Heart right ventricle (tissue), 16 donors: ENCODE data around the gene CPNE5. TPM values are rescaled to one million over a fixed set of nuclear protein-coding genes. Genes with fewer than 3 reads are reported as not detected.

Experiments
- ATAC-seq, 8 donors: fragments of 200-7000 bp; cut with Tn5 transposase; one replicate each; pipeline ENCODE4 v1.9.1; 2020; ENCODE audit warnings: mild to moderate bottlenecking in 8 of 8, moderate library complexity in 8 of 8, moderate number of reproducible peaks in 1 of 8
- DNase-seq, 2 donors: peaks; one replicate each; pipeline ENCODE4 v3.0.0-alpha.2; 2020
- H3K27ac ChIP-seq, 10 donors: fragments of 200-600 bp; sonication (generic) in 2 of 10; one replicate each; pipeline versions ENCODE4 v1.5.0 to v1.8.0; 2020 to 2022; ENCODE audit warnings: mild to moderate bottlenecking in 3 of 10
- H3K27me3 ChIP-seq, 7 donors: fragments of 200-600 bp; one replicate each; pipeline ENCODE4 v1.8.0; 2021 to 2022; ENCODE audit warnings: mild to moderate bottlenecking in 2 of 7
- H3K36me3 ChIP-seq, 9 donors: fragments of 200-600 bp; sonication (generic) in 1 of 9; one replicate each; pipeline versions ENCODE4 v1.5.0 to v1.8.0; 2020 to 2022; ENCODE audit warnings: mild to moderate bottlenecking in 2 of 9
- H3K4me1 ChIP-seq, 9 donors: fragments of 200-600 bp; sonication (generic) in 1 of 9; one replicate each; pipeline versions ENCODE4 v1.5.0 to v1.8.0; 2020 to 2022; ENCODE audit warnings: mild to moderate bottlenecking in 4 of 9
- H3K4me3 ChIP-seq, 10 donors: fragments of 200-600 bp; sonication (generic) in 2 of 10; one replicate each; pipeline versions ENCODE4 v1.5.0 to v1.8.0; 2020 to 2022; ENCODE audit warnings: mild to moderate bottlenecking in 7 of 10, moderate library complexity in 2 of 10
- H3K9me3 ChIP-seq, 11 donors: fragments of 200-600 bp in 10 of 11; sonication (generic) in 2 of 11; one replicate each; pipeline versions ENCODE4 v1.5.0 to v1.8.0; 2013 to 2022; ENCODE audit warnings: mild to moderate bottlenecking in 2 of 11, control low read depth in 1 of 11, moderate library complexity in 1 of 11
- whole genome bisulfite sequencing, 2 donors: extraction: QIAGEN DNeasy Blood & Tissue Kit; methylation state at CpG; one replicate each; pipeline ENCODE4 v1.1.7; 2013; ENCODE audit warnings: inconsistent platforms in 1 of 2; 5-methylcytosine and 5-hydroxymethylcytosine counted together
- intact Hi-C, 10 donors: fragments of 100-400 bp; cut with DNase I; formaldehyde crosslinking; loops; one replicate each; pipeline versions ENCODE4 v1.11.1 to v1.14.2; 2022
- polyA plus RNA-seq, 2 donors: library from polyadenylated mRNA; stranded (reverse); fragments of 200-250 nt; gene quantifications; one replicate each; pipeline ENCODE4 v1.2.3, GENCODE V29; 2013
- total RNA-seq, 10 donors: library from RNA; stranded (reverse); fragmentation: NEBNext Ultra II Directional in 3 of 10; extraction: Animal tissue kit (Norgen Biotek cat#: 25700) in 3 of 10; gene quantifications; one replicate each; pipeline versions ENCODE4 v1.2.1 to v1.2.4, GENCODE V29; 2021 to 2023
- TF ChIP-seq, protein P1 (sequence below), 9 donors: fragments of 200-600 bp; sonication (generic) in 2 of 9; IDR thresholded peaks; one replicate each; pipeline versions ENCODE4 v1.5.0 to v1.8.0; 2021 to 2022; ENCODE audit warnings: antibody characterized with exemption in 9 of 9, mild to moderate bottlenecking in 5 of 9, moderate library complexity in 1 of 9
- donor health status: Arrhythmogenic right ventricular cardiomyopathy.
- donor health status: ischemic (EF 13 %, LVEDD 7.1; RV severe dilation, severe dysfunction).
- donor health status: healthy with polysubstance abuse.
- donor health status: DM: no; HTN: yes; CAD: no.
- donor health status: DM: no; HTN: no; CAD: no.
- donor health status: ischemic (EF 25% LVEDD 6.9; RV normal size, moderate dysfunction).
- donor health status: ischemic (EF 25% LVEDD 5.7; RV mildly dilated, moderate dysfunction).
- donor health status: healthy.
- donor health status: DM: yes; HTN: yes; CAD: no.
- donor health status: Ischemic cardiomyopathy.
- donor health status: ischemic (EF 35%, LVEDD 5.7; RV mildly dilated, moderate dysfunction).
- donor health status: nonischemic (EF 11% LVEDD 7.7; RV severe dilation, severe dysfunction).
- donor health status: DM: yes; HTN: yes; CAD: no.
- donor health status: PGD.
- donor health status: ischemic (EF 29% LVEDD 5.4; RV normal size, mild dysfunction).
- donor health status: nonischemic (EF 23%, LVEDD 6.1; RV moderate dilation, normal function).

Gene CPNE5
- total and polyA plus RNA-seq, 12 donors, result 2.8 to 98.2 (median 24.4) TPM

DNA sequence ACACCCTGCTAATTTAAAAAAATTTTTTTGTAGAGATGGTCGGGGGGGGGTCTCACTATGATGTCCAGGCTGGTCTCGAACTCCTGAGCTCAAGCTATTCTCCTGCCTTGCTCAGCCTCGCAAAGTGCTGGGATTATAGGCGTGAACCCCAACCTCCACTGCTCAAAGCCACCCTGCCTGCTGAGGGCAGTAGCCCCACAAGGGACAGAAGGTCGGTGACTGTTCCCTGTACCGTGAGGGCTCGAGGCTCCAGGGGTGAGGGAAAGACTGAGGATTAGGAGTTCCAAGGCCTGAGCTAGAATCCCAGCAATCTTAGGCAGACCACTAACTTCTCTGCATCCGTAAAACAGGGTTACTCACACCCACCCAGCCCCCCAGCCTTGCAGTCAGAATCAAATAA lies 51.1 kb downstream of the CPNE5 start:
- H3K4me3 ChIP-seq, result no peak overlapping the region
- intact Hi-C loops, result no loop called here
- H3K4me1 ChIP-seq, result peaks cover 0 to 12% (median 0%) of the 10 kb centered on the region in 9 donors
- no peaks in the 10 kb centered on the region for H3K9me3 ChIP-seq
- WGBS, 2 donors, result 96 to 97% methylated on average over 8 of the region's 8 CpGs
- DNase-seq (no peak), ATAC-seq (no peak)
- TF ChIP-seq, protein P1, sequence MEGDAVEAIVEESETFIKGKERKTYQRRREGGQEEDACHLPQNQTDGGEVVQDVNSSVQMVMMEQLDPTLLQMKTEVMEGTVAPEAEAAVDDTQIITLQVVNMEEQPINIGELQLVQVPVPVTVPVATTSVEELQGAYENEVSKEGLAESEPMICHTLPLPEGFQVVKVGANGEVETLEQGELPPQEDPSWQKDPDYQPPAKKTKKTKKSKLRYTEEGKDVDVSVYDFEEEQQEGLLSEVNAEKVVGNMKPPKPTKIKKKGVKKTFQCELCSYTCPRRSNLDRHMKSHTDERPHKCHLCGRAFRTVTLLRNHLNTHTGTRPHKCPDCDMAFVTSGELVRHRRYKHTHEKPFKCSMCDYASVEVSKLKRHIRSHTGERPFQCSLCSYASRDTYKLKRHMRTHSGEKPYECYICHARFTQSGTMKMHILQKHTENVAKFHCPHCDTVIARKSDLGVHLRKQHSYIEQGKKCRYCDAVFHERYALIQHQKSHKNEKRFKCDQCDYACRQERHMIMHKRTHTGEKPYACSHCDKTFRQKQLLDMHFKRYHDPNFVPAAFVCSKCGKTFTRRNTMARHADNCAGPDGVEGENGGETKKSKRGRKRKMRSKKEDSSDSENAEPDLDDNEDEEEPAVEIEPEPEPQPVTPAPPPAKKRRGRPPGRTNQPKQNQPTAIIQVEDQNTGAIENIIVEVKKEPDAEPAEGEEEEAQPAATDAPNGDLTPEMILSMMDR (IDR thresholded peaks at IDR 0.05), result no peak
- no peak overlapping the region for H3K27ac ChIP-seq
- H3K27me3 ChIP-seq, result peaks cover 0 to 13% (median 0%) of the 10 kb centered on the region in 7 donors
- no peaks in the 10 kb centered on the region for H3K36me3 ChIP-seq

DNA sequence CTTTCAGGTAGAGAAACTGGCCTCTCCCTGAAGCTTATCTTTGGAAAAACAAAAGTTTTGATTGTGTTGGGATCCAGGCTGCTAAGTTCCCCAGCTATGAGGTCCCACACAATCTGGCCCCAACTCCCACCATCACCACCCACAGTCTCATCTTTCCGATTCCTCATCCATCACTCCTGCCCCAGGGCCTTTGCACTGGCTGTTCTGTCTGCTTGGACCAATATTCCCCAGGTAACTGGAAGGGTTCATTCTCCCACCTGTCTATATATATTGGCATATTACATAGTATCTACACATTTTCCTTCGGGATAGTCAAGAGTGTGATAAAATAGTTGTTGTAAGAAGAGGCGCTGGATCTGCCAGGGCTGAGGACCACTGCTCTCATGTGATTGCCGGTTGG lies 52.0 kb downstream of the CPNE5 start:
- 97% methylated on average over 4 of the region's 4 CpGs for WGBS, 2 donors
- Histone ChIP-seq H3K4me3 (no peak overlapping the region), H3K36me3 (no peaks in the 10 kb centered on the region), H3K27ac (no peak overlapping the region), H3K4me1 (peaks cover 0 to 12% (median 0%) of the 10 kb centered on the region in 9 donors), H3K9me3 (no peaks in the 10 kb centered on the region), H3K27me3 (peaks cover 0 to 13% (median 0%) of the 10 kb centered on the region in 7 donors)
- intact Hi-C loops, result no loop called here
- ATAC-seq (no peak), DNase-seq (no peak)
- TF ChIP-seq, protein P1 (IDR thresholded peaks at IDR 0.05), result no peak

- ATAC-seq (no peak), DNase-seq (no peak)
- H3K27me3 ChIP-seq, result peaks cover 0 to 13% (median 0%) of the 10 kb centered on the region in 7 donors
- H3K4me1 ChIP-seq, result peaks cover 0 to 13% (median 0%) of the 10 kb centered on the region in 9 donors
- H3K36me3 ChIP-seq, result no peaks in the 10 kb centered on the region
- TF ChIP-seq, protein P1 (IDR thresholded peaks at IDR 0.05), result no peak
- H3K27ac ChIP-seq, result no peak overlapping the region
- H3K9me3 ChIP-seq, result no peaks in the 10 kb centered on the region
- 63 to 65% methylated on average over 6 of the region's 6 CpGs for WGBS, 2 donors
- no peak overlapping the region for H3K4me3 ChIP-seq
- intact Hi-C loops, result no loop called here
Observed at GRCh38 chr6:36786055-36786675, 53.1 kb downstream of the CPNE5 start.

DNA sequence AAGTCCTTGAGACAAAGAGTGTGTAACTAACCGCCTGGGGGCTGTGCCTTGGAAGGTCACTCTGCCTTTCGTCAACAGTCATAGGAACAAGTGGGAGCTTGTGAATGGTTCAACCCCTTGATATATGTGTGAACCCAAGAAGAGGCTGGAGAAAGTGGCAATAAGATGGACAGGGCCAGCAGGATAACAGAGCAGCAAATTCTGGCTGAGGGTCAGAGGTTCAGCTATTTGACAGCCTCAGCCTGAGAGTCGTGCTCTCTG lies 54.9 kb downstream of the CPNE5 start:
- WGBS, 2 donors, result 74 to 75% methylated on average over 3 of the region's 3 CpGs
- Histone ChIP-seq H3K36me3 (no peaks in the 10 kb centered on the region), H3K27me3 (peaks cover 0 to 8% (median 0%) of the 10 kb centered on the region in 7 donors), H3K27ac (no peak overlapping the region), H3K4me1 (peaks cover 0 to 21% (median 0%) of the 10 kb centered on the region in 9 donors), H3K9me3 (no peaks in the 10 kb centered on the region), H3K4me3 (no peak overlapping the region)
- ATAC-seq, result no peak
- intact Hi-C loops, result no loop called here
- TF ChIP-seq, protein P1 (IDR thresholded peaks at IDR 0.05), result no peak
- no peak for DNase-seq
